ENCODE data around the gene LYRM9. TPM values are rescaled to one million over a fixed set of nuclear protein-coding genes. Genes with fewer than 3 reads are reported as not detected.

Gene LYRM9
- total and polyA plus RNA-seq, 2 of the 8 experiments (the other 6 are each of a cell fraction or from before 2014, with no cell fraction given): 4.3 to 5.2 TPM

DNA sequence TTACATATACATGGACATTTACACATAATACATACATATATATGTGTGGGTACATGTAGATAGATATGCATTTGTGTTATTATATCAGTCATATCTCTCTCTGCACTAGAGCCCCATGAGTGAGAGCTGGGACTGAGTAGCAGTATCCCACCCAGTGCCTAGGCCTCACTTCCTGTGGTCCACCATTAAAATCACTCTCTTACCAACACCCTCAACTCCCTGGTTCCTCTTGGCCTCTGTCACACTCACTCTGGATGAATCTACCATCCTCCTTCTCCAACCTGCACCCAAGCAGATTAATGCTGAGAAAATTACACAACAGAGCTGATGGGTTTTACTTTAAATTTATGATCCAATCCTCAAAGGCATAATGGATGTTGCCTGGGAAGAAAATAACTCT lies 4.9 kb upstream of the LYRM9 start (continued):
- TF ChIP-seq, protein P1, sequence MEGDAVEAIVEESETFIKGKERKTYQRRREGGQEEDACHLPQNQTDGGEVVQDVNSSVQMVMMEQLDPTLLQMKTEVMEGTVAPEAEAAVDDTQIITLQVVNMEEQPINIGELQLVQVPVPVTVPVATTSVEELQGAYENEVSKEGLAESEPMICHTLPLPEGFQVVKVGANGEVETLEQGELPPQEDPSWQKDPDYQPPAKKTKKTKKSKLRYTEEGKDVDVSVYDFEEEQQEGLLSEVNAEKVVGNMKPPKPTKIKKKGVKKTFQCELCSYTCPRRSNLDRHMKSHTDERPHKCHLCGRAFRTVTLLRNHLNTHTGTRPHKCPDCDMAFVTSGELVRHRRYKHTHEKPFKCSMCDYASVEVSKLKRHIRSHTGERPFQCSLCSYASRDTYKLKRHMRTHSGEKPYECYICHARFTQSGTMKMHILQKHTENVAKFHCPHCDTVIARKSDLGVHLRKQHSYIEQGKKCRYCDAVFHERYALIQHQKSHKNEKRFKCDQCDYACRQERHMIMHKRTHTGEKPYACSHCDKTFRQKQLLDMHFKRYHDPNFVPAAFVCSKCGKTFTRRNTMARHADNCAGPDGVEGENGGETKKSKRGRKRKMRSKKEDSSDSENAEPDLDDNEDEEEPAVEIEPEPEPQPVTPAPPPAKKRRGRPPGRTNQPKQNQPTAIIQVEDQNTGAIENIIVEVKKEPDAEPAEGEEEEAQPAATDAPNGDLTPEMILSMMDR (IDR thresholded peaks at IDR 0.05; ENCODE audit: control extremely low read depth in 1 of 3, insufficient read depth in 1 of 3, low read depth in 1 of 3, low read length in 3 of 3): no peak
- TF ChIP-seq PHF8 (conservative IDR thresholded peaks at IDR 0.05; ENCODE audit: low read depth, low read length) (no peak), GTF2F1 (IDR thresholded peaks at IDR 0.05; ENCODE audit: borderline replicate concordance, low read depth, low read length) (no peak)

All from H1 (cell line).